ENCODE data around the gene SRCIN1.

DNA sequence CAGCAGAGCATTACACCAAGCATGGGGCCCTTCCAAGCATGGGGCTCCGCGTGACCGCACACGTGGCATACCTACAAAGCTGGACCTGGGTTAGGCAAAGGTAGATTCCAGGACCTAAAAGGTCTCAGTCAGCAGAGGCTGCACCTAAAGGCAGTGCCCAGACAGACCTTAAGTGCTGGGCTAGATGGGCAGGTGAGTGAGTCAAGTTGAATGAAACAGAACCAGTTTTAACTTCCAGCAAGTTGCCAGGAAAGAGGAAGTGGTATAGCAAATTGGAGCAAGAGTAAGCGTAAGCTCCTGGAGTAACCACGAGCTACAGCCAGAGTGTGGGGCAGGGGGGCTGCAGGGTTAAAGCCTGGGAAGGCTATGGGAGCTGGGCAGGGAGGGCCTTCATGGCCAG is 49.5 kb downstream of the SRCIN1 start:
- TF ChIP-seq ZNF70 (CRISPR knock-in tag; IDR thresholded peaks at IDR 0.05) (no peak), SNAI2 (CRISPR knock-in tag; IDR thresholded peaks at IDR 0.05) (no peak)

Measured in SK-N-SH treated with all-trans-retinoic acid at 6 μM for 48 hours (cell line).